GM12878 (cell line): ENCODE results near the gene PCDHGA7. TPM values are rescaled to one million over a fixed set of nuclear protein-coding genes. Genes with fewer than 3 reads are reported as not detected.
A peak's percentile ranks its signal among the peaks of the same experiment; 100 is the strongest.

Experiments
- CEBPB ChIP-seq, 2 experiments: fragments of 150-350 bp in 1 of 2; IDR thresholded peaks; 2 replicates each; pipeline ENCODE4 v1.6.1; 2012 to 2014; ENCODE audit warnings: low read depth in 2 of 2, low read length in 2 of 2, borderline replicate concordance in 1 of 2, inconsistent platforms in 1 of 2
- CHD2 ChIP-seq: IDR thresholded peaks from 2 replicates; pipeline ENCODE4 v1.6.1; 2011; ENCODE audit warnings: low read depth, low read length, improper control_type of control experiment, borderline replicate concordance
- CREM ChIP-seq: IDR thresholded peaks from 2 replicates; pipeline ENCODE4 v1.6.1; 2014; ENCODE audit warnings: antibody characterized with exemption, low read depth
- FOXK2 ChIP-seq: fragments of 450-650 bp; IDR thresholded peaks from 2 replicates; pipeline ENCODE4 v1.6.1; 2017; ENCODE audit warnings: mild to moderate bottlenecking, moderate library complexity
- HCFC1 ChIP-seq: fragments of 150-350 bp; IDR thresholded peaks from 2 replicates; pipeline ENCODE4 v1.6.1; 2014; ENCODE audit warnings: low read length
- MTA2 ChIP-seq: fragments of 450-650 bp; IDR thresholded peaks from 2 replicates; pipeline ENCODE4 v1.6.1; 2016; ENCODE audit warnings: low read depth, mild to moderate bottlenecking, moderate library complexity
- NFXL1 ChIP-seq: fragments of 450-650 bp; IDR thresholded peaks from 2 replicates; pipeline ENCODE4 v1.6.1; 2017; ENCODE audit warnings: antibody characterized with exemption, mild to moderate bottlenecking, borderline replicate concordance
- PAX5 ChIP-seq: IDR thresholded peaks from 2 replicates; pipeline ENCODE4 v1.6.1; 2011; ENCODE audit warnings: low read depth, low read length, borderline replicate concordance
- POLR2AphosphoS2 ChIP-seq: IDR thresholded peaks from 2 replicates; pipeline ENCODE4 v1.6.1; 2011; ENCODE audit warnings: low read depth, mild to moderate bottlenecking, low read length, improper control_type of control experiment, moderate library complexity
- SPI1 ChIP-seq: IDR thresholded peaks from 2 replicates; pipeline ENCODE4 v1.6.1; 2011; ENCODE audit warnings: low read depth, mild to moderate bottlenecking, low read length, moderate library complexity, borderline replicate concordance; ENCODE audit not compliant: insufficient read depth
- polyA plus RNA-seq, 11 experiments: library from polyadenylated mRNA; depleted of rRNA in 4 of 11; unstranded in 6 of 11; stranded (reverse) in 5 of 11; fragments of >200 nt; fragmentation: Nextera tagmentation in 4 of 11; fragmentation: Illumina TruSeq in 1 of 11; extraction: Ambion mirVana in 4 of 11; extraction: Trizol in 1 of 11; gene quantifications; 1 replicate in 1 of 11; 2 replicates in 10 of 11; pipeline versions ENCODE4 v1.2.1 to v1.2.3, GENCODE V29; 2011 to 2016; ENCODE audit warnings: inconsistent platforms in 2 of 11, missing spikeins in 2 of 11, low read depth in 1 of 11
- total RNA-seq, 4 experiments: library from RNA; depleted of rRNA in 3 of 4; stranded (reverse); fragments of >200 nt in 3 of 4; fragmentation: Illumina TruSeq in 1 of 4; extraction: Trizol in 1 of 4; gene quantifications; 2 replicates each; pipeline versions ENCODE4 v1.2.1 to v1.2.3, GENCODE V29; 2013 to 2021
- TF ChIP-seq, protein P1 (sequence below): fragments of 450-650 bp; formaldehyde crosslinking; IDR thresholded peaks from 2 replicates; pipeline ENCODE4 v1.4.0; 2020; ENCODE audit warnings: mild to moderate bottlenecking, moderate library complexity
- TF ChIP-seq, protein P2 (sequence below): IDR thresholded peaks from 2 replicates; pipeline ENCODE4 v1.6.1; 2011; ENCODE audit warnings: low read depth, mild to moderate bottlenecking, low read length, moderate library complexity, borderline replicate concordance; ENCODE audit errors: extremely low read depth
- TF ChIP-seq, protein P3 (sequence below): fragments of 150-350 bp; IDR thresholded peaks from 2 replicates; pipeline ENCODE4 v1.6.1; 2016; ENCODE audit warnings: low read depth, low read length
- TF ChIP-seq, protein P4 (sequence below): fragments of 450-650 bp; IDR thresholded peaks from 2 replicates; pipeline ENCODE4 v1.6.1; 2017; ENCODE audit warnings: mild to moderate bottlenecking, low read depth, inconsistent platforms; ENCODE audit not compliant: poor library complexity, severe bottlenecking
- TF ChIP-seq, protein P5 (sequence below): IDR thresholded peaks from 2 replicates; pipeline ENCODE4 v1.6.1; 2012; ENCODE audit warnings: low read depth, low read length, improper control_type of control experiment
- TF ChIP-seq, protein P6 (sequence below): fragments of 450-650 bp; conservative IDR thresholded peaks from 2 replicates; pipeline ENCODE4 v1.6.1; 2017; ENCODE audit warnings: mild to moderate bottlenecking, moderate library complexity

PCDHGA7 gene
- total and polyA plus RNA-seq, 10 of the 15 experiments (the other 5 are each of a cell fraction or from before 2014, with no cell fraction given): 0.01 to 0.18 (median 0.08) TPM; not detected in 3

DNA sequence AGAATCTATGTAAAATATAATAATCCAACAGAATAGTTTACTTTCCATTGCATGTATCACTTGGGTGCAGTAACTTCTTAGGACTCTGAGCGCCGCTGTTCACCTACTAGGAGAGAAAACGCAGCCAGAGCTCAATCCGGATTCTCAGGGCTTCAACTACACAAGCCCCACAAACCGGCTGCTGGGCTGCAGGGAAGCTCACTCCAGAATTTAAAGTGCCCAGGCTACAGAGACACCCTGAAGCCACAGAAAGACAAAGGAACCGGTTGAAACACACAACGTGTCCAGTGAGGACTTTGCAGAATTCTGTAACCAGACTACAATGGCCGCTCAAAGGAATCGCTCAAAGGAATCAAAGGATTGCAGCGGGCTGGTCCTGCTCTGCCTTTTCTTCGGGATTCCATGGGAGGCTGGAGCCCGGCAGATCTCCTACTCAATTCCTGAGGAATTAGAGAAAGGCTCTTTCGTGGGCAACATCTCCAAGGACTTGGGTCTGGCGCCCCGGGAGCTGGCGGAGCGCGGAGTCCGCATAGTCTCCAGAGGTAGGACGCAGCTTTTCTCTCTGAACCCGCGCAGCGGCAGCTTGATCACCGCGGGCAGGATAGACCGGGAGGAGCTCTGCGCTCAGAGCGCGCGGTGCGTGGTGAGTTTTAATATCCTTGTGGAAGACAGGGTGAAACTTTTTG is 30.5 kb downstream of the PCDHGA7 start, which contains the start of gene PCDHGA10 (continued):
- TF ChIP-seq CEBPB (IDR thresholded peaks at IDR 0.05; ENCODE audit: borderline replicate concordance in 1 of 2, low read depth in 2 of 2, low read length in 2 of 2) (no peak), HCFC1 (no peak), NFXL1 (no peak), POLR2AphosphoS2 (no peak), CREM (no peak), SPI1 (no peak), CHD2 (no peak), PAX5 (no peak), MTA2 (no peak), FOXK2 (no peak)
- TF ChIP-seq, protein P1, sequence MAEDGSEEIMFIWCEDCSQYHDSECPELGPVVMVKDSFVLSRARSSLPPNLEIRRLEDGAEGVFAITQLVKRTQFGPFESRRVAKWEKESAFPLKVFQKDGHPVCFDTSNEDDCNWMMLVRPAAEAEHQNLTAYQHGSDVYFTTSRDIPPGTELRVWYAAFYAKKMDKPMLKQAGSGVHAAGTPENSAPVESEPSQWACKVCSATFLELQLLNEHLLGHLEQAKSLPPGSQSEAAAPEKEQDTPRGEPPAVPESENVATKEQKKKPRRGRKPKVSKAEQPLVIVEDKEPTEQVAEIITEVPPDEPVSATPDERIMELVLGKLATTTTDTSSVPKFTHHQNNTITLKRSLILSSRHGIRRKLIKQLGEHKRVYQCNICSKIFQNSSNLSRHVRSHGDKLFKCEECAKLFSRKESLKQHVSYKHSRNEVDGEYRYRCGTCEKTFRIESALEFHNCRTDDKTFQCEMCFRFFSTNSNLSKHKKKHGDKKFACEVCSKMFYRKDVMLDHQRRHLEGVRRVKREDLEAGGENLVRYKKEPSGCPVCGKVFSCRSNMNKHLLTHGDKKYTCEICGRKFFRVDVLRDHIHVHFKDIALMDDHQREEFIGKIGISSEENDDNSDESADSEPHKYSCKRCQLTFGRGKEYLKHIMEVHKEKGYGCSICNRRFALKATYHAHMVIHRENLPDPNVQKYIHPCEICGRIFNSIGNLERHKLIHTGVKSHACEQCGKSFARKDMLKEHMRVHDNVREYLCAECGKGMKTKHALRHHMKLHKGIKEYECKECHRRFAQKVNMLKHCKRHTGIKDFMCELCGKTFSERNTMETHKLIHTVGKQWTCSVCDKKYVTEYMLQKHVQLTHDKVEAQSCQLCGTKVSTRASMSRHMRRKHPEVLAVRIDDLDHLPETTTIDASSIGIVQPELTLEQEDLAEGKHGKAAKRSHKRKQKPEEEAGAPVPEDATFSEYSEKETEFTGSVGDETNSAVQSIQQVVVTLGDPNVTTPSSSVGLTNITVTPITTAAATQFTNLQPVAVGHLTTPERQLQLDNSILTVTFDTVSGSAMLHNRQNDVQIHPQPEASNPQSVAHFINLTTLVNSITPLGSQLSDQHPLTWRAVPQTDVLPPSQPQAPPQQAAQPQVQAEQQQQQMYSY (CRISPR knock-in tag): no peak
- TF ChIP-seq, protein P2, sequence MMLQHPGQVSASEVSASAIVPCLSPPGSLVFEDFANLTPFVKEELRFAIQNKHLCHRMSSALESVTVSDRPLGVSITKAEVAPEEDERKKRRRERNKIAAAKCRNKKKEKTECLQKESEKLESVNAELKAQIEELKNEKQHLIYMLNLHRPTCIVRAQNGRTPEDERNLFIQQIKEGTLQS: no peak
- TF ChIP-seq, protein P3, sequence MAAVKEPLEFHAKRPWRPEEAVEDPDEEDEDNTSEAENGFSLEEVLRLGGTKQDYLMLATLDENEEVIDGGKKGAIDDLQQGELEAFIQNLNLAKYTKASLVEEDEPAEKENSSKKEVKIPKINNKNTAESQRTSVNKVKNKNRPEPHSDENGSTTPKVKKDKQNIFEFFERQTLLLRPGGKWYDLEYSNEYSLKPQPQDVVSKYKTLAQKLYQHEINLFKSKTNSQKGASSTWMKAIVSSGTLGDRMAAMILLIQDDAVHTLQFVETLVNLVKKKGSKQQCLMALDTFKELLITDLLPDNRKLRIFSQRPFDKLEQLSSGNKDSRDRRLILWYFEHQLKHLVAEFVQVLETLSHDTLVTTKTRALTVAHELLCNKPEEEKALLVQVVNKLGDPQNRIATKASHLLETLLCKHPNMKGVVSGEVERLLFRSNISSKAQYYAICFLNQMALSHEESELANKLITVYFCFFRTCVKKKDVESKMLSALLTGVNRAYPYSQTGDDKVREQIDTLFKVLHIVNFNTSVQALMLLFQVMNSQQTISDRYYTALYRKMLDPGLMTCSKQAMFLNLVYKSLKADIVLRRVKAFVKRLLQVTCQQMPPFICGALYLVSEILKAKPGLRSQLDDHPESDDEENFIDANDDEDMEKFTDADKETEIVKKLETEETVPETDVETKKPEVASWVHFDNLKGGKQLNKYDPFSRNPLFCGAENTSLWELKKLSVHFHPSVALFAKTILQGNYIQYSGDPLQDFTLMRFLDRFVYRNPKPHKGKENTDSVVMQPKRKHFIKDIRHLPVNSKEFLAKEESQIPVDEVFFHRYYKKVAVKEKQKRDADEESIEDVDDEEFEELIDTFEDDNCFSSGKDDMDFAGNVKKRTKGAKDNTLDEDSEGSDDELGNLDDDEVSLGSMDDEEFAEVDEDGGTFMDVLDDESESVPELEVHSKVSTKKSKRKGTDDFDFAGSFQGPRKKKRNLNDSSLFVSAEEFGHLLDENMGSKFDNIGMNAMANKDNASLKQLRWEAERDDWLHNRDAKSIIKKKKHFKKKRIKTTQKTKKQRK: no peak
- TF ChIP-seq, protein P4, sequence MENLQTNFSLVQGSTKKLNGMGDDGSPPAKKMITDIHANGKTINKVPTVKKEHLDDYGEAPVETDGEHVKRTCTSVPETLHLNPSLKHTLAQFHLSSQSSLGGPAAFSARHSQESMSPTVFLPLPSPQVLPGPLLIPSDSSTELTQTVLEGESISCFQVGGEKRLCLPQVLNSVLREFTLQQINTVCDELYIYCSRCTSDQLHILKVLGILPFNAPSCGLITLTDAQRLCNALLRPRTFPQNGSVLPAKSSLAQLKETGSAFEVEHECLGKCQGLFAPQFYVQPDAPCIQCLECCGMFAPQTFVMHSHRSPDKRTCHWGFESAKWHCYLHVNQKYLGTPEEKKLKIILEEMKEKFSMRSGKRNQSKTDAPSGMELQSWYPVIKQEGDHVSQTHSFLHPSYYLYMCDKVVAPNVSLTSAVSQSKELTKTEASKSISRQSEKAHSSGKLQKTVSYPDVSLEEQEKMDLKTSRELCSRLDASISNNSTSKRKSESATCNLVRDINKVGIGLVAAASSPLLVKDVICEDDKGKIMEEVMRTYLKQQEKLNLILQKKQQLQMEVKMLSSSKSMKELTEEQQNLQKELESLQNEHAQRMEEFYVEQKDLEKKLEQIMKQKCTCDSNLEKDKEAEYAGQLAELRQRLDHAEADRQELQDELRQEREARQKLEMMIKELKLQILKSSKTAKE: peak; percentile 31
- TF ChIP-seq, protein P5, sequence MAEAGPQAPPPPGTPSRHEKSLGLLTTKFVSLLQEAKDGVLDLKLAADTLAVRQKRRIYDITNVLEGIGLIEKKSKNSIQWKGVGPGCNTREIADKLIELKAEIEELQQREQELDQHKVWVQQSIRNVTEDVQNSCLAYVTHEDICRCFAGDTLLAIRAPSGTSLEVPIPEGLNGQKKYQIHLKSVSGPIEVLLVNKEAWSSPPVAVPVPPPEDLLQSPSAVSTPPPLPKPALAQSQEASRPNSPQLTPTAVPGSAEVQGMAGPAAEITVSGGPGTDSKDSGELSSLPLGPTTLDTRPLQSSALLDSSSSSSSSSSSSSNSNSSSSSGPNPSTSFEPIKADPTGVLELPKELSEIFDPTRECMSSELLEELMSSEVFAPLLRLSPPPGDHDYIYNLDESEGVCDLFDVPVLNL: no peak
- TF ChIP-seq, protein P6, sequence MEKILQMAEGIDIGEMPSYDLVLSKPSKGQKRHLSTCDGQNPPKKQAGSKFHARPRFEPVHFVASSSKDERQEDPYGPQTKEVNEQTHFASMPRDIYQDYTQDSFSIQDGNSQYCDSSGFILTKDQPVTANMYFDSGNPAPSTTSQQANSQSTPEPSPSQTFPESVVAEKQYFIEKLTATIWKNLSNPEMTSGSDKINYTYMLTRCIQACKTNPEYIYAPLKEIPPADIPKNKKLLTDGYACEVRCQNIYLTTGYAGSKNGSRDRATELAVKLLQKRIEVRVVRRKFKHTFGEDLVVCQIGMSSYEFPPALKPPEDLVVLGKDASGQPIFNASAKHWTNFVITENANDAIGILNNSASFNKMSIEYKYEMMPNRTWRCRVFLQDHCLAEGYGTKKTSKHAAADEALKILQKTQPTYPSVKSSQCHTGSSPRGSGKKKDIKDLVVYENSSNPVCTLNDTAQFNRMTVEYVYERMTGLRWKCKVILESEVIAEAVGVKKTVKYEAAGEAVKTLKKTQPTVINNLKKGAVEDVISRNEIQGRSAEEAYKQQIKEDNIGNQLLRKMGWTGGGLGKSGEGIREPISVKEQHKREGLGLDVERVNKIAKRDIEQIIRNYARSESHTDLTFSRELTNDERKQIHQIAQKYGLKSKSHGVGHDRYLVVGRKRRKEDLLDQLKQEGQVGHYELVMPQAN: no peak; the same call in 1 of the 2 replicates
